OCI-LY3 (cell line): Measurements from ENCODE around the gene DPF3.

Source experiments
- CTCF ChIP-seq: fragments of 200-600, 300-600 bp; sonication (generic); IDR thresholded peaks from 2 replicates; pipeline ENCODE4 v1.5.1; 2014; ENCODE audit warnings: antibody characterized with exemption, low read length, low read depth
- EZH2phosphoT487 ChIP-seq: fragments of 200-600 bp; shearing (Covaris generic); IDR thresholded peaks from 2 replicates; pipeline ENCODE4 v1.6.1; 2018; ENCODE audit warnings: antibody characterized with exemption, mixed run types, low read depth

GRCh38 chr14:72629534-72629933 is 264.4 kb downstream of the DPF3 start:
- TF ChIP-seq CTCF (no peak), EZH2phosphoT487 (no peak)
